ENCODE results near the gene PEBP1.

DNA sequence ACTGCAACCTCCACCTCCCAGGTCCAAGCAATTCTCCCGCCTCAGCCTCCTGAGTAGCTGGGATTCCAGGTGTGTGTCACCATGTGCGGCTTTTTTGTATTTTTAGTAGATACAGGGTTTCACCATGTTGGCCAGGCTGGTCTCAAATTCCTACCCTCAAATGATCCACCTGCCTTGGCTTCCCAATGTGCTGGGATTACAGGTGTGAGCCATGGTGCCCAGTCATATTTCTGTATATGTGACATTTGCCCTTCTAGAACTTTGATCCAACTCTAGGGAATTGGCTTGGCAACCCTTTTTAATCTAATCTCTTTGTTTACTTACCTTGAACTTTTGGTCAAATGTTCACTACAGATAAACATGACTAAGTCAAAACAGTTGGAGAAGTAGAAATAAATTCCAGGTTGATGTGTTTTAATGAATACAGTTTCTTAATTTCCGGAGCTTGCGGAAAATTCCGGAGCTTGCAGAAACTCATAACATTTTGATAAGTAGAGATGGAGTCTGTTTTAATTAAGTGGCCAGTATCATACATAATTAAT lies 11.5 kb upstream of the PEBP1 start:
- TF ChIP-seq, protein P1, sequence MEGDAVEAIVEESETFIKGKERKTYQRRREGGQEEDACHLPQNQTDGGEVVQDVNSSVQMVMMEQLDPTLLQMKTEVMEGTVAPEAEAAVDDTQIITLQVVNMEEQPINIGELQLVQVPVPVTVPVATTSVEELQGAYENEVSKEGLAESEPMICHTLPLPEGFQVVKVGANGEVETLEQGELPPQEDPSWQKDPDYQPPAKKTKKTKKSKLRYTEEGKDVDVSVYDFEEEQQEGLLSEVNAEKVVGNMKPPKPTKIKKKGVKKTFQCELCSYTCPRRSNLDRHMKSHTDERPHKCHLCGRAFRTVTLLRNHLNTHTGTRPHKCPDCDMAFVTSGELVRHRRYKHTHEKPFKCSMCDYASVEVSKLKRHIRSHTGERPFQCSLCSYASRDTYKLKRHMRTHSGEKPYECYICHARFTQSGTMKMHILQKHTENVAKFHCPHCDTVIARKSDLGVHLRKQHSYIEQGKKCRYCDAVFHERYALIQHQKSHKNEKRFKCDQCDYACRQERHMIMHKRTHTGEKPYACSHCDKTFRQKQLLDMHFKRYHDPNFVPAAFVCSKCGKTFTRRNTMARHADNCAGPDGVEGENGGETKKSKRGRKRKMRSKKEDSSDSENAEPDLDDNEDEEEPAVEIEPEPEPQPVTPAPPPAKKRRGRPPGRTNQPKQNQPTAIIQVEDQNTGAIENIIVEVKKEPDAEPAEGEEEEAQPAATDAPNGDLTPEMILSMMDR (IDR thresholded peaks at IDR 0.05; ENCODE audit: poor library complexity, severe bottlenecking) = no peak
- no peak for TF ChIP-seq EP300 (conservative IDR thresholded peaks at IDR 0.05; ENCODE audit: poor library complexity, severe bottlenecking)
- no peak for TF ChIP-seq EZH2 (IDR thresholded peaks at IDR 0.05; ENCODE audit: borderline replicate concordance, insufficient read depth, low read length, poor library complexity, severe bottlenecking)
- TF ChIP-seq POLR2AphosphoS5 (IDR thresholded peaks at IDR 0.05) = no peak
